Smooth muscle cell (in vitro differentiated cells): ENCODE results near the gene TPRG1L. TPM values are rescaled to one million over a fixed set of nuclear protein-coding genes. Genes with fewer than 3 reads are reported as not detected.

Experiments used
- DNase-seq: peaks from one replicate; lab custom pipeline; 2025; ENCODE audit not compliant: unreplicated experiment; lab: John Stamatoyannopoulos, UW
- H2AFZ ChIP-seq: fragments of 200-600 bp; sonication (generic); 2 replicates; pipeline ENCODE4 v1.6.0; 2016; ENCODE audit warnings: antibody characterized with exemption, low read depth, mild to moderate bottlenecking
- H3F3A ChIP-seq: fragments of 200-600 bp; sonication (generic); 2 replicates; pipeline ENCODE4 v1.6.0; 2017; ENCODE audit warnings: antibody characterized with exemption, low read depth
- H3K27ac ChIP-seq: fragments of 200-600 bp; sonication (generic); 2 replicates; pipeline ENCODE4 v1.5.1; 2016; ENCODE audit warnings: low read depth, mild to moderate bottlenecking
- H3K27me3 ChIP-seq: fragments of 200-600 bp; sonication (generic); 2 replicates; pipeline ENCODE4 v1.6.1; 2016; ENCODE audit warnings: low read depth, mild to moderate bottlenecking
- H3K36me3 ChIP-seq: fragments of 200-600 bp; sonication (generic); 2 replicates; pipeline ENCODE4 v1.5.1; 2016; ENCODE audit warnings: low read depth
- H3K4me1 ChIP-seq: fragments of 200-600 bp; sonication (generic); 2 replicates; pipeline ENCODE4 v1.5.1; 2016; ENCODE audit warnings: low read depth
- H3K4me2 ChIP-seq: fragments of 200-600 bp; sonication (generic); 2 replicates; pipeline ENCODE4 v1.6.0; 2016; ENCODE audit warnings: mild to moderate bottlenecking
- H3K4me3 ChIP-seq: fragments of 200-600 bp; sonication (generic); 2 replicates; pipeline ENCODE4 v1.5.1; 2016; ENCODE audit warnings: mild to moderate bottlenecking
- H3K79me2 ChIP-seq: fragments of 200-600 bp; sonication (generic); 2 replicates; pipeline ENCODE4 v1.6.0; 2016; ENCODE audit warnings: low read depth, mild to moderate bottlenecking
- H3K9ac ChIP-seq: fragments of 200-600 bp; sonication (generic); 2 replicates; pipeline ENCODE4 v1.6.0; 2016; ENCODE audit warnings: low read depth
- H3K9me3 ChIP-seq: fragments of 200-600 bp; sonication (generic); replicated peaks from 2 replicates; pipeline ENCODE4 v1.5.1; 2016; ENCODE audit warnings: low read depth
- H4K20me1 ChIP-seq: fragments of 200-600 bp; sonication (generic); 2 replicates; pipeline ENCODE4 v1.6.0; 2016; ENCODE audit warnings: low read depth
- CTCF ChIP-seq: fragments of 200-600 bp; sonication (generic); IDR thresholded peaks from 2 replicates; pipeline ENCODE4 v1.5.1; 2017; ENCODE audit warnings: borderline replicate concordance, mild to moderate bottlenecking, antibody characterized with exemption; ENCODE audit not compliant: insufficient read depth, poor library complexity, severe bottlenecking
- WGBS: methylation state at CpG from one replicate; pipeline ENCODE4 v1.1.7; 2016; ENCODE audit warnings: low lambda C conversion rate; 5-methylcytosine and 5-hydroxymethylcytosine counted together
- polyA plus RNA-seq: library from polyadenylated mRNA; unstranded; fragments of >200 nt; fragmentation: Nextera tagmentation; extraction: Ambion mirVana; gene quantifications from 2 replicates; pipeline ENCODE4 v1.2.1, GENCODE V29; 2016
- total RNA-seq: library from RNA; depleted of rRNA; stranded (reverse); fragments of >200 nt; gene quantifications from 2 replicates; pipeline ENCODE4 v1.2.3, GENCODE V29; 2014

TPRG1L gene
- total and polyA plus RNA-seq, 2 experiments from 2014 or later = 20.7 to 35.0 TPM

- H3K4me2 ChIP-seq = no peak overlapping the region
- H3K36me3 ChIP-seq = no peaks in the 10 kb centered on the region
- H4K20me1 ChIP-seq = no peaks in the 10 kb centered on the region
- no peak overlapping the region for H3K9ac ChIP-seq
- no peaks in the 10 kb centered on the region for H3F3A ChIP-seq
- DNase-seq = no peak
- H3K79me2 ChIP-seq = no peaks in the 10 kb centered on the region
- H3K27ac ChIP-seq = no peak overlapping the region
- no peaks in the 10 kb centered on the region for H3K27me3 ChIP-seq
- no peak overlapping the region for H3K4me3 ChIP-seq
- TF ChIP-seq CTCF = no peak
- WGBS = 50% methylated on average over 15 of the region's 15 CpGs
- no peaks in the 10 kb centered on the region for H3K4me1 ChIP-seq
- no peaks in the 10 kb centered on the region for H3K9me3 ChIP-seq
- no peak overlapping the region for H2AFZ ChIP-seq
These were observed 13.9 kb downstream of the TPRG1L start for GRCh38 chr1:3638676-3639075.

GRCh38 chr1:3639397-3639911 is 14.6 kb downstream of the TPRG1L start:
- H3K36me3 ChIP-seq = no peaks in the 10 kb centered on the region
- no peaks in the 10 kb centered on the region for H3K9me3 ChIP-seq
- no peak overlapping the region for H3K4me2 ChIP-seq
- H4K20me1 ChIP-seq = no peaks in the 10 kb centered on the region
- no peaks in the 10 kb centered on the region for H3F3A ChIP-seq
- H3K9ac ChIP-seq = no peak overlapping the region
- H2AFZ ChIP-seq = no peak overlapping the region
- TF ChIP-seq CTCF = no peak
- no peaks in the 10 kb centered on the region for H3K27me3 ChIP-seq
- H3K27ac ChIP-seq = no peak overlapping the region
- no peak for DNase-seq
- 96% methylated on average over 23 of the region's 23 CpGs for WGBS
- H3K4me3 ChIP-seq = no peak overlapping the region
- H3K79me2 ChIP-seq = no peaks in the 10 kb centered on the region
- no peaks in the 10 kb centered on the region for H3K4me1 ChIP-seq

GRCh38 chr1:3640121-3640837 is 15.5 kb downstream of the TPRG1L start:
- Histone ChIP-seq H2AFZ (no peak overlapping the region), H3K27me3 (no peaks in the 10 kb centered on the region), H3K9me3 (no peaks in the 10 kb centered on the region), H3K79me2 (no peaks in the 10 kb centered on the region), H3F3A (no peaks in the 10 kb centered on the region), H4K20me1 (no peaks in the 10 kb centered on the region), H3K27ac (no peak overlapping the region), H3K4me2 (no peak overlapping the region), H3K4me3 (no peak overlapping the region), H3K36me3 (no peaks in the 10 kb centered on the region), H3K4me1 (no peaks in the 10 kb centered on the region), H3K9ac (no peak overlapping the region)
- WGBS = 92% methylated on average over 27 of the region's 36 CpGs
- no peak for DNase-seq
- no peak for TF ChIP-seq CTCF
